GM12891 (cell line): Measurements from ENCODE around the gene MAGOH.

Experiments
- POLR2A ChIP-seq: IDR thresholded peaks from 2 replicates; pipeline ENCODE4 v1.6.1; 2011; ENCODE audit warnings: low read depth, low read length, control low read depth
- POLR2AphosphoS5 ChIP-seq: IDR thresholded peaks from 2 replicates; pipeline ENCODE4 v1.6.1; 2011; ENCODE audit warnings: low read depth, low read length, control low read depth
- TAF1 ChIP-seq: IDR thresholded peaks from 2 replicates; pipeline ENCODE4 v1.6.1; 2011; ENCODE audit warnings: low read depth, low read length, control low read depth

DNA sequence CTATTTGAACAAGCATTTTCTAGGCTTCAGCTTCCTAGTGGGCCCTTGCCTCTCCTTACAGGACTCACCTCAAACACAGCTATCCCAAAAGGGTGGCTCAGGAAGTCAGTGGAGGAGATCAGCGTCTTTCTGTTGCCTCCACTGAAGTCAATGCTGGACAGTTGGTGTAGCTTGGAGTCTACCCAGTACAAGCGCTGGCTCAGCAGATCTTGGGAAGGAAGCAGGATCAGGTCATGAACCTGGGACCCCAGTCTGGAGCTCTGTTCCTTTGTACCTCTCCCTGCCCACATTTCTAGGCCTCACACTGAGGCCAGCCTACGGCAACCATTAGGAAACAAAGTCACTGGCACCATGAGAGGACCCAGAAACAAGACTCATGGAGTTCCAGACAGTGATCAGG, 23.7 kb upstream of the MAGOH start:
- TF ChIP-seq POLR2A (no peak), TAF1 (no peak), POLR2AphosphoS5 (no peak)
